HG03439 (cell line): ENCODE measurements around the gene MEX3A.
"Not testable (repeated sequence)": the region's sequence is repeated elsewhere in the genome, so short reads cannot be mapped to it uniquely, and the experiment has no call there.

Experiments used
- ATAC-seq: cut with Tn5 transposase; IDR thresholded peaks from one replicate; pipeline ENCODE4 v1.9.1; 2021; ENCODE audit warnings: mild to moderate bottlenecking, moderate library complexity; ENCODE audit not compliant: unreplicated experiment

Gene MEX3A

GRCh38 chr1:156119503-156120209, 37.4 kb upstream of the MEX3A start:
- no peak for ATAC-seq

- no peak for ATAC-seq
These were observed 36.1 kb upstream of the MEX3A start for GRCh38 chr1:156118177-156118868.

GRCh38 chr1:156117414-156118176, 35.3 kb upstream of the MEX3A start:
- ATAC-seq = no peak

GRCh38 chr1:156116731-156117130, 34.5 kb upstream of the MEX3A start:
- ATAC-seq = not testable (repeated sequence)

GRCh38 chr1:156115514-156116374, 33.5 kb upstream of the MEX3A start:
- no peak for ATAC-seq

- peak; percentile 16 for ATAC-seq
These were observed 32.8 kb upstream of the MEX3A start for GRCh38 chr1:156114919-156115513.

- peak; percentile 66 for ATAC-seq
These were observed 32.0 kb upstream of the MEX3A start, which contains the start of gene LMNA for GRCh38 chr1:156114101-156114918. Gene LMNA, plus strand, starts transcription at chr1:156114711. Its CDS starts 208 bp downstream, at chr1:156114919.

- no peak for ATAC-seq
These were observed 31.2 kb upstream of the MEX3A start for GRCh38 chr1:156113282-156113950.

GRCh38 chr1:156112276-156113137, 30.2 kb upstream of the MEX3A start:
- ATAC-seq = no peak

GRCh38 chr1:156111355-156111962, 29.2 kb upstream of the MEX3A start:
- ATAC-seq = no peak

GRCh38 chr1:156110252-156110651, 28.0 kb upstream of the MEX3A start:
- ATAC-seq = no peak

- ATAC-seq = no peak
These were observed 26.5 kb upstream of the MEX3A start for GRCh38 chr1:156108664-156109241.

GRCh38 chr1:156108057-156108456, 25.8 kb upstream of the MEX3A start:
- no peak for ATAC-seq

- ATAC-seq = peak; percentile 17
These were observed 24.6 kb upstream of the MEX3A start for GRCh38 chr1:156106624-156107488.

- no peak for ATAC-seq
These were observed 22.9 kb upstream of the MEX3A start for GRCh38 chr1:156104861-156105832.
